K562 (cell line): ENCODE measurements around the gene GRB10. TPM values are rescaled to one million over a fixed set of nuclear protein-coding genes. Genes with fewer than 3 reads are reported as not detected.

Experiments used
- ATAC-seq: fragments of 200-7000 bp; cut with Tn5 transposase; 3 replicates; pipeline ENCODE4 v1.9.1; 2020; ENCODE audit warnings: moderate library complexity
- BruUV-seq: library from RNA; stranded (reverse); fragments of 400-500 nt; replicated peaks from 2 replicates; lab custom pipeline; 2021; lab: Mats Ljungman, UMichigan
- CTCF ChIA-PET: fragments of 300-600 bp; formaldehyde crosslinking; extraction: SDS; loops from one replicate; lab custom pipeline; 2021; ENCODE audit warnings: low intra/inter-chr PET ratio; lab: Yijun Ruan, JAX
- POLR2A ChIA-PET: fragments of 300-600, 350-650 bp; sonication (Branson Sonifier 250); formaldehyde crosslinking; extraction: SDS; loops from one replicate; lab custom pipeline; 2021; ENCODE audit warnings: antibody characterized with exemption, inconsistent platforms; lab: Yijun Ruan, JAX
- DNase-seq, 4 experiments: peaks; one replicate each; pipeline versions ENCODE4 v3.0.0 to v3.0.0-alpha.2; 2011 to 2018; ENCODE audit warnings: low spot score in 3 of 4, mixed read lengths in 3 of 4; ENCODE audit errors: extremely low read depth in 1 of 4
- FAIRE-seq: peaks from 2 replicates; lab custom pipeline; 2011; peaks lifted over from hg19 to GRCh38; lab: Jason Lieb, UNC
- H2AFZ ChIP-seq: 2 replicates; pipeline ENCODE4 v1.6.0; 2011; ENCODE audit warnings: low read depth, low read length, control low read depth, inconsistent platforms
- H3K27ac ChIP-seq: fragments of 200-600 bp; 3 replicates; pipeline ENCODE4 v1.8.0; 2011; ENCODE audit warnings: low read depth, mild to moderate bottlenecking, control low read depth, inconsistent platforms, low read length, moderate library complexity, mixed read lengths; ENCODE audit errors: extremely low read depth
- H3K27me3 ChIP-seq, 2 experiments: fragments of 300-600 bp in 1 of 2; 2 replicates in 1 of 2; 3 replicates in 1 of 2; pipeline versions ENCODE4 v1.6.0 to v1.8.0; 2011; ENCODE audit warnings: inconsistent platforms in 2 of 2, low read length in 2 of 2, mild to moderate bottlenecking in 1 of 2, mixed read lengths in 1 of 2, moderate library complexity in 1 of 2; ENCODE audit not compliant: control insufficient read depth in 2 of 2, insufficient read depth in 2 of 2
- H3K36me3 ChIP-seq: fragments of 300-600 bp; 3 replicates; pipeline ENCODE4 v1.8.0; 2011; ENCODE audit warnings: mild to moderate bottlenecking, low read length, inconsistent platforms; ENCODE audit not compliant: control insufficient read depth, insufficient read depth
- H3K4me1 ChIP-seq, 2 experiments: fragments of 200-600 bp in 1 of 2; replicated peaks in 1 of 2; 2 replicates in 1 of 2; 3 replicates in 1 of 2; pipeline versions ENCODE4 v1.5.1 to v1.8.0; 2011; ENCODE audit warnings: inconsistent platforms in 2 of 2, low read length in 2 of 2, mild to moderate bottlenecking in 1 of 2, mixed read lengths in 1 of 2, moderate library complexity in 1 of 2; ENCODE audit not compliant: control insufficient read depth in 2 of 2, insufficient read depth in 2 of 2
- H3K4me2 ChIP-seq: 2 replicates; pipeline ENCODE4 v1.6.1; 2011; ENCODE audit warnings: low read length, control low read depth, inconsistent platforms, mixed read lengths; ENCODE audit not compliant: insufficient read depth
- H3K4me3 ChIP-seq: fragments of 200-600 bp; sonication (generic), shearing (Covaris generic); 2 replicates; pipeline ENCODE4 v1.5.1; 2016; ENCODE audit warnings: control low read depth, inconsistent platforms
- H3K79me2 ChIP-seq: fragments of 200-600 bp; 3 replicates; pipeline ENCODE4 v1.8.0; 2011; ENCODE audit warnings: low read length, inconsistent platforms; ENCODE audit not compliant: control insufficient read depth, insufficient read depth
- H3K9ac ChIP-seq, 2 experiments: 2 replicates each; pipeline versions ENCODE4 v1.6.0 to v1.6.1; 2011; ENCODE audit warnings: low read depth in 2 of 2, low read length in 2 of 2, control low read depth in 1 of 2, inconsistent platforms in 1 of 2, mild to moderate bottlenecking in 1 of 2, mixed read lengths in 1 of 2; ENCODE audit not compliant: insufficient read depth in 1 of 2
- H3K9me1 ChIP-seq: one replicate; pipeline ENCODE4 v1.6.0; 2011; ENCODE audit warnings: inconsistent platforms, mild to moderate bottlenecking, low read length, moderate library complexity; ENCODE audit not compliant: control insufficient read depth, insufficient read depth
- H3K9me3 ChIP-seq: replicated peaks from 2 replicates; pipeline ENCODE4 v1.5.1; 2011; ENCODE audit warnings: low read depth, low read length, inconsistent platforms; ENCODE audit not compliant: control insufficient read depth, insufficient read depth
- H4K20me1 ChIP-seq: replicated peaks from 2 replicates; pipeline ENCODE4 v1.6.1; 2011; ENCODE audit warnings: low read length, inconsistent platforms, mixed read lengths; ENCODE audit not compliant: control insufficient read depth, insufficient read depth
- CHD4 ChIP-seq: fragments of 200-600 bp; sonication (generic); IDR thresholded peaks from 3 replicates; pipeline ENCODE4 v1.6.1; 2012; ENCODE audit warnings: low read depth, mild to moderate bottlenecking, mixed read lengths, low read length, inconsistent platforms; ENCODE audit not compliant: insufficient read depth, insufficient replicate concordance, poor library complexity, severe bottlenecking
- HNRNPL ChIP-seq: fragments of 200-400 bp; formaldehyde crosslinking; IDR thresholded peaks from 2 replicates; pipeline ENCODE4 v1.6.1; 2017; ENCODE audit warnings: low read depth, mild to moderate bottlenecking, low read length
- ZNF23 ChIP-seq: fragments of 250-450 bp; sonication (Bioruptor Pico); IDR thresholded peaks from 2 replicates; pipeline ENCODE4 v1.4.0; 2020; ENCODE audit warnings: mild to moderate bottlenecking
- WGBS: fragments of 100-300 bp; shearing (Covaris generic); methylation state at CpG from one replicate; pipeline ENCODE4 v1.1.6; 2016; ENCODE audit warnings: low coverage, mixed read lengths; ENCODE audit not compliant: insufficient coverage; ENCODE audit errors: missing lambda C conversion rate; 5-methylcytosine and 5-hydroxymethylcytosine counted together
- in situ Hi-C: fragments of 300-500 bp; cut with MboI; formaldehyde crosslinking; loops from 4 replicates; pipeline ENCODE4 v1.15.0; 2018; ENCODE audit warnings: inconsistent platforms, mixed read lengths
- intact Hi-C: fragments of 100-400 bp; cut with micrococcal nuclease; formaldehyde crosslinking; loops from 2 replicates; pipeline ENCODE4 v1.14.2; 2022
- polyA plus RNA-seq, 8 experiments: library from polyadenylated mRNA; depleted of rRNA in 4 of 8; stranded (reverse) in 5 of 8; unstranded in 3 of 8; fragments of >200 nt; fragmentation: Nextera tagmentation in 2 of 8; fragmentation: Illumina TruSeq in 1 of 8; extraction: Ambion mirVana in 2 of 8; extraction: Trizol in 1 of 8; gene quantifications; 2 replicates each; pipeline versions ENCODE4 v1.2.1 to v1.2.3, GENCODE V29; 2011 to 2014; ENCODE audit warnings: inconsistent platforms in 1 of 8, missing spikeins in 1 of 8
- total RNA-seq, 7 experiments: library from RNA; depleted of rRNA in 6 of 7; stranded (reverse); fragments of >200 nt in 6 of 7; fragmentation: Illumina TruSeq in 2 of 7; extraction: Trizol in 2 of 7; gene quantifications; 2 replicates each; pipeline versions ENCODE4 v1.2.1 to v1.2.3, GENCODE V29; 2011 to 2021; ENCODE audit warnings: low replicate concordance in 1 of 7
- TF ChIP-seq, protein P1 (sequence below): fragments of 250-450 bp; sonication (Bioruptor Pico); IDR thresholded peaks from 2 replicates; pipeline ENCODE4 v1.4.0; 2020

Gene GRB10
- total and polyA plus RNA-seq, 9 of the 15 experiments (the other 6 are each of a cell fraction or from before 2014, with no cell fraction given): 8.9 to 88.5 (median 40.7) TPM

- DNase-seq (no peak), ATAC-seq (no peak), FAIRE-seq (no peak)
- H3K9ac ChIP-seq: no peak overlapping the region
- in situ Hi-C loops (no loop called here), intact Hi-C loops (no loop called here)
- ChIA-PET POLR2A (interaction anchor here (1.6 kb wide), 1 partner anchor 9 kb away, joined by 6 read pairs; no protein-coding TSS in a partner anchor), CTCF (no interaction called here)
- 94% methylated on average over 14 of the region's 15 CpGs for WGBS
- H3K27me3 ChIP-seq: no peaks in the 10 kb centered on the region
- peaks cover 24% of the 10 kb centered on the region for H4K20me1 ChIP-seq
- H3K4me2 ChIP-seq: no peak overlapping the region
- peaks cover 86% of the 10 kb centered on the region for H3K79me2 ChIP-seq
- no TSS peak for BruUV-seq
- no peak overlapping the region for H2AFZ ChIP-seq
- no peaks in the 10 kb centered on the region for H3K9me3 ChIP-seq
- H3K36me3 ChIP-seq: peaks cover 4% of the 10 kb centered on the region; the same call in 2 of the 3 replicates
- H3K27ac ChIP-seq: no peak overlapping the region
- H3K4me1 ChIP-seq: peaks cover 0 to 11% of the 10 kb centered on the region in 2 experiments; a peak in 2 of 5 replicates
- no peak overlapping the region for H3K4me3 ChIP-seq
- peaks cover 12% of the 10 kb centered on the region for H3K9me1 ChIP-seq
- TF ChIP-seq CHD4 (no peak), HNRNPL (no peak), ZNF23 (no peak)
- TF ChIP-seq, protein P1, sequence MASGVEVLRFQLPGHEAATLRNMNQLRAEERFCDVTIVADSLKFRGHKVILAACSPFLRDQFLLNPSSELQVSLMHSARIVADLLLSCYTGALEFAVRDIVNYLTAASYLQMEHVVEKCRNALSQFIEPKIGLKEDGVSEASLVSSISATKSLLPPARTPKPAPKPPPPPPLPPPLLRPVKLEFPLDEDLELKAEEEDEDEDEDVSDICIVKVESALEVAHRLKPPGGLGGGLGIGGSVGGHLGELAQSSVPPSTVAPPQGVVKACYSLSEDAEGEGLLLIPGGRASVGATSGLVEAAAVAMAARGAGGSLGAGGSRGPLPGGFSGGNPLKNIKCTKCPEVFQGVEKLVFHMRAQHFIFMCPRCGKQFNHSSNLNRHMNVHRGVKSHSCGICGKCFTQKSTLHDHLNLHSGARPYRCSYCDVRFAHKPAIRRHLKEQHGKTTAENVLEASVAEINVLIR (CRISPR knock-in tag): no peak
- TF ChIP-seq, all 486 proteins: peak for 0
Observed at GRCh38 chr7:50710441-50711154, 72.1 kb downstream of the GRB10 start.
